Left renal cortex interstitium (tissue), 4 donors: ENCODE data around the gene NT5DC1. TPM values are rescaled to one million over a fixed set of nuclear protein-coding genes. Genes with fewer than 3 reads are reported as not detected.

Experiments
- DNase-seq, 4 donors: peaks; one replicate each; pipeline ENCODE4 v3.0.0-alpha.2; 2013; ENCODE audit warnings: low read depth in 4 of 4, low spot score in 2 of 4, missing footprints in 1 of 4
- polyA plus RNA-seq, 4 donors: library from polyadenylated mRNA; unstranded; fragments of 120-200 nt; gene quantifications; one replicate each; pipeline ENCODE4 v1.2.1, GENCODE V29; 2013; ENCODE audit not compliant: insufficient read length in 4 of 4

The NT5DC1 gene
- 10 to 100 TPM; 37.4 to 46.4 (median 45.4) TPM for polyA plus RNA-seq

GRCh38 chr6:116100419-116101301, at the start of gene NT5DC1:
Gene NT5DC1 (plus strand): TSS chr6:116100853. CDS start chr6:116100931, 78 bp downstream.
- peak; percentile 53 to 77 (median 70) for DNase-seq

DNA sequence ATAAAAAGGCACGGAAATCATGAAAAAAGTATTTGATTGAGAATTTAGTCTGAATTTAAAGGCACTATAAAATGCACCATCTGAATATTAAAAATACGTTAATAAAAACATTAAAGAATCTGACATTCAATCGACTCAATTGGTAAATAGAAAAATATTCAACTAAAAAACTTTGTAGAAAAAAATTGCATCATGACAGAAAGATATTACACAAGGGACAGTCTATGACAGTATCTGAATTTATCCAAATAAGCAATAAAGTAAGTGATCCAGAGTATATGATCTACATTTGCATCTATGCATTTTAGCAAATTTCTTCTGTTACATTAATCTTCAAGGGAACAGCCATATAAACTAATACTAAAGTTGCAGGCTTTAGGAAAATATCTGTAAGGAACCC, 49.4 kb upstream of the NT5DC1 start:
- DNase-seq: no peak

- no peak for DNase-seq
Observed at GRCh38 chr6:116055513-116055912, 45.1 kb upstream of the NT5DC1 start.

DNA sequence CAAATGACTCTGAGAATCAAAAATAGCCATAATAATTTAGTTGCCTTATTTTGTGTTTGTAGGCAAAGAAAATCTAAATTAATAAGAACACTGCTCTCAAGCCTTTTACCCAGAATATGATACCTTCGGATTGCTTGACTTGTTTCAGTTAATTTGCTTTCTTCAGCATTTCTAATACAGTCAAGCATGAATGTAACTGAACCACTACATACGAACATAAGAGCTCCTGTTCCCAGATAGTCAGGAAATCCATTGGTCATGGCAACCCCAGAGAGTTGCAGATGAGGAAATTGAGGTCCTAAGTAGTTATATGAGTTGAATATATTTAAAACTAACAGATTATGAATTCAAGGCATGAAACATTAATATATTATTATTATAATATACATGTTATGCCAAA, 42.9 kb upstream of the NT5DC1 start:
- DNase-seq: no peak

DNA sequence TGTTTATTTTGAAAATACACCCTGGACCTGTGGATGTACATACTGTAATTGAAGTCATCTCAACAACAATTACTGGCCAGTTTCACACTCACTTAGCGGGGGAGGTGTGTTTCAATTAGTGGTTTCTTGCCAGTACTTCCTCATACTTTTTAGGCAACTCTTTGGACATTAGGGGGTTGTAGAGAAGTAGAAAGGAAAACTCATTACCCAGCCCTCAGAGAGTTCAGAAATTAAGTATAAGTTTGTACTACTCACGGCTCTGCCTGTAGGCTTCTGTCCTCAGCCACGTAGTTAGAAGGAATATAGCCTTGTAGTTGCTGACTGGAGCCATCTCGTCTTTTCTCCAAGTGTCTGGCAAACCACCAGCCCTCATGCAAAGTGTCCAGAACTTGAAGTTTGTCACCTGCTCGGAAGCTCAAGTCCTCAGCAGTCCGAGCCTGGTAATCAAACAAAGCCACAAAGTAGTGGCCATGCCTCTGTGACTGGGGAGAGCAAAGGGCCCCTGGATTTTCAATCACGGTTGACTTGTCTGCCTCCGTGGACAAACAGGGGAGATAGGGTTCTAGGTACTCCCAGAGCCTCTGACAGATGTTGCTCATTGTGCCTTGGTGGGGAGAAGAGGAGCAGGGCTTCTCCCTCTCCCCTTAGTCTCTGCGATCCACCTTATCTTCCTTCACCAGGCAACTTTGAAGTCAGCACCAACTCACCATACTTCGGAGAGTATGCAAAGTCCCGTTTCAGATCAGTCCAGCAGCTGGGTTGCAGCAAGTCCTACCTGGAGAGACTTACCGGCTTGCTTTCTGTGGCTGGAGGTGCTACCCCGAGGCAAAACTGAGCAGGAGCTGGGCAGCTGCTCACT, 40.7 kb upstream of the NT5DC1 start:
- peak in 1 of 4 donors; percentile 2 for DNase-seq

- peak in 1 of 4 donors; percentile 21 for DNase-seq
Observed at GRCh38 chr6:116060572-116061283, 39.9 kb upstream of the NT5DC1 start, which contains the start of gene FRK. Gene FRK (minus strand): TSS chr6:116060891. CDS start chr6:116060311, 580 bp downstream.

- no peak for DNase-seq
Observed at GRCh38 chr6:116062496-116062895, 38.2 kb upstream of the NT5DC1 start.

- DNase-seq: no peak
Observed at GRCh38 chr6:116064666-116065065, 36.0 kb upstream of the NT5DC1 start.

DNA sequence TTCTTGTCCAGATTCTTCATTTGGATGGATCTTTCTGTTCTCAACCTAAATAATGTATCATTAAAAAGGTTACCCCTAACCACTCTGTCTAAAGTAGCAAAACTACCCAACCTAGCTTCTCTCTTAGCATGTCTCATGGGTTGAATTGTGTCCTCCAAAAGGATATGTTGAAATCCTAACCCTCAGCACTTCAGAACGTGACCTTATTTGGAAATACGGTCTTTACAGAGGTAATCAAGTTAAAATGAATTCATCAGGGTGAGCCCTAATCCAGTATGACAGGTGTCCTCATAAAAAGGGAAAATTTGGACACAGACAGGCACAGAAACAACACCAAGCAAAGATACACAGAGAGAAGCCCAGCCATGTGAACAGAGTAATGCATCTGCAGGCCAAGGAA, 33.9 kb upstream of the NT5DC1 start:
- DNase-seq: no peak

DNA sequence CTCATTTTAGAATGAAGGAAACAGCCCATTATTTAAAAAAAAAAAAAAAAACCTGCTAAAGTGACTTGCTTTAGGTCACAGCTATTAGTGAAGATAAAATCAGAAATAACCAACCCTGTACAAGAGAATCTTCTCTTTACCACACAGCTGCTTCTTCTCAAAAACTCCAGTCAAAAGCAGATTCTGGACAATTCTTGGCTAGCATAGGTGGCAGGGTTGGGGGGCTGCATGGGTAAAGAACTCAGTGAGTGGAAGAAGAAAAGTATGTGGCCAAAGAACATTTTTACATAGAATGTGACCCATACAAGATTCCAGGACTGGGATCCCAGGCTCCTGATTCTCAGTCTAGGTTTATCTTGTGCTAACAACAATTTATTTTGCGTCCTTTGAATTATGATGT, 30.6 kb upstream of the NT5DC1 start:
- no peak for DNase-seq

- DNase-seq: no peak
Observed at GRCh38 chr6:116070616-116071389, 29.9 kb upstream of the NT5DC1 start.

- DNase-seq: no peak
Observed at GRCh38 chr6:116072368-116072767, 28.3 kb upstream of the NT5DC1 start.

DNA sequence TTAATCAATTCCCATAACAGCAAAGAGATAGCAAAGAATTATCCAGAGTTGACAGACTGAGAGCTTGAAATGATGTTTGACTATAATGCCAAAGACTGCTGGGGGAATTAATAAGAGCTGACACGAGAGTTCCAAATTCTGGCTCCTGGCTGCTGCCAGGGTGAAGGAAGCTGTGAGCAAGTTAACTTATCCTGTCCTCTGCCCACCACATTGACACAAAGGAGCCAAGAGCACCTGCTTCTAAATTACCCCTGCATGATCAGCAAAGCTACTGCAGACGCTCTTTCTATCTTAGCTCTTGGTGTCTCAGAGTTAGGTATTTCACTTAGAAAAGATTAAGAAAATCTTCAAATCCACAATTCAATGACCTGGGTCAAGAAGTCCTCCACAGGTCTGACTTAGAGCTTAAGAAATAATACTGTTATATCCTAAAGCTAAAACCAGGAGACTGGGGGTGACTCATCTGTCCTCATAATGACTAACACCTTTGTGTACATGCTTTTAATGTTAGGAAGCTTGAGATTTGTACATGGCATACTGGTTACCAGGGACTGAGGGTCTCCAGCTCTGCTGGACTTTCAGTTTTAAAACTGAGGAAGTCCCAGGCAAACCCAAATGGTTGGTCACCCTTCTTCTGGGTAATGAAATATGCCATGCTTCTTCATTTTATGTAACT, 26.8 kb upstream of the NT5DC1 start:
- DNase-seq: no peak

DNA sequence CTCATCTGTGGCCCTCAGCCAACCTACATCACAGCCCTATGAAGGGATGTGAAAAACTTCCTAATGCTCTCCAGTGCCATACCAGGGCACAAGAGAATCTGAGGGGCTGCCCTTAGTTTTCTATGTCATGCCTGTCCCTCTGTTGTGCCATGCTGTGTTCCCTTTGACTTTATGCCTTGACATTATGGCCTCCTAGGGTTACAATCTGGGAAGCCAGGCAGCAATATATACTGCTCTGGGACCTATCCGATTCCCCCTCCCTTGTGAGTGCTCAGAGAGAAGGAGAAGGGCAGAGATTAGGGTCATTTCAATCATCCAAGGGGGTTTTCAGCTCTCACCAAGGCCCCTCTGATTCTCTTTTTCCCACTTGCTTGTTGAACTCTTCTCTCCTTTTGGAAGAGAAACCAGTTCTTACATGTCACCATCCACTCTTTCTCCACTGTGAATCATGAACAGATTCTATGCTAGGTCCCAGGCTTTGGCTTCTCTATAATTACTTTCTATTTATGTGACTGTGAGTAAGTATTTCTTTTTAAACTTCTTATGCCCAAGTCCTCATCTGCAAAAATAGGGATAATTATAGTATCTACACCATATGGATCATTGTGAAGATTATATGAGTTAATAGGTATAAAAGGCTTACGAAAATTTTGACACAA, 25.8 kb upstream of the NT5DC1 start:
- no peak for DNase-seq

- DNase-seq: no peak
Observed at GRCh38 chr6:116078522-116078921, 22.1 kb upstream of the NT5DC1 start.

GRCh38 chr6:116078945-116079344, 21.7 kb upstream of the NT5DC1 start:
- no peak for DNase-seq

DNA sequence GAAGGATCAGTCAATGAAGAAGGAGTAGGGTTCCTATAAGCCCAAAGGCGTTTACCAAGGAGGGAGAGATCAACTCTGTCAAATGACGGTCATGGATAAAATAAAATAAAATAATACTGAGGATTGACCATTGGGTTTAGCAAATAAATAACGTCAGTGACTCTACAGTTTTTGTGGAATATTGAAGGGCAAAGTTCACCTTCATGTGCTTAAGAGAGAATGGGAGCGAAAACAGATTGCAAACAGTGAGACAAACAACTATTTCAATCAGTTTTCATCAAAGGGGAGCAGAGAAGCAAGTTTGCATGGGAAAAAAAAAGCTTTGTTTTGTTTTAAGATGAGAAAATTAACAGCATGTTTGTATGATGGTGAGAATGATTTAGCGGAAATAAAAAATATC, 17.6 kb upstream of the NT5DC1 start:
- DNase-seq: no peak

- no peak for DNase-seq
Observed at GRCh38 chr6:116084284-116084683, 16.4 kb upstream of the NT5DC1 start.
